NCI-H2107 treated with DMSO at 0.1 percent for 48 hours (cell line): ENCODE data around the gene HAL.

Experiments used
- DNase-seq: peaks from one replicate; lab custom pipeline; 2025; ENCODE audit not compliant: unreplicated experiment; lab: John Stamatoyannopoulos, UW

HAL gene

DNA sequence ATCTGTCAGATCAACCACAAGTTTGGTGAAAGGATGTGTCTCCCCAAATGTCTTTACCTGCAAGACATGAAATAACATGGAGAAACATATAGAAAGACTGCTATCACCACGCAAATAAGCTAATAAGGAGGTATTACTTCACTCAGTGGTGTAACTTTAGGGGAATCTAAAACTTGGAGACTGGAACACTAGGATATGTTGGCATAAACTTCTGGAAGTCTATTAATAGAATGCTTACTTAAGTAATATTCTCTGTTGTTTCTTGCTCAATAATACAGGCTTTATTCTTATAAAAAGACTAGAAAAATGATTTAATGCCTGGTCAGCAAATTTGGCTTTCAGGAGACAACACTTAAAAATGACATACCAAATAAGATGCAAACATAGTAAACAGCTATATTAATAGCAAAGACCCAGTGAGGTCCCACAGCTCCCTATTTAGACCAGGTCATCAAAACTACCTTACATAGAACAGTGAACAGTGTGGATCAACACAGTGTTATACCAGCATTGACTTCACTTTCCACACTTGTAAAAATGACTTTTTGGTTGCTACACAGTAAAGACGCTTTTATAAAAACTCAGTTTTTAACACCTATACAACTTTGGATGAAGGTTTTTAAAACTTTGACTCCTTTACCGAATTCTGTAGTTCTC is 18.9 kb upstream of the HAL start:
- no peak for DNase-seq

GRCh38 chr12:96007729-96008128 is 11.6 kb upstream of the HAL start:
- no peak for DNase-seq

GRCh38 chr12:96006727-96007126 is 10.6 kb upstream of the HAL start:
- DNase-seq = no peak

GRCh38 chr12:96000858-96001257 is 4.7 kb upstream of the HAL start:
- no peak for DNase-seq

DNA sequence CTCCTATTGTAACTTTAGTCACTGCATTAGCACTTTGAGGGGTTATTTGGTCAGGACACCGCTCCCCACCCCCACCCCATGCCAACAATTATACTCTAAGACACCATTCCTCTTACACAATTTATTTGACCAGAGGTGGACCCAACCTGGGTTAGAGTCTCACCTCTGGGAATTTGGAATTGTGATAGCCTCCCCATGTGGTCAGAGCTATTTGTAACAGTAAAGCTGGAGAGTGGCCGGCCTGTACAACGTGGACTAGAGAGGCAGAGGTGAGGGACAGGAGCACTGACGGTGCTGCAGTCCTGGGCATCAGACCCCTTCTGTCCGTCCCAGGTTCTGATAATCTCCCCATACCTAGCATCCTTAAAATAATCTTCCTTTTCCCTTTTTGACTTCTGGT is 3.3 kb upstream of the HAL start:
- DNase-seq = no peak

GRCh38 chr12:95998611-95999286 is 2.6 kb upstream of the HAL start:
- DNase-seq = peak; percentile 68

DNA sequence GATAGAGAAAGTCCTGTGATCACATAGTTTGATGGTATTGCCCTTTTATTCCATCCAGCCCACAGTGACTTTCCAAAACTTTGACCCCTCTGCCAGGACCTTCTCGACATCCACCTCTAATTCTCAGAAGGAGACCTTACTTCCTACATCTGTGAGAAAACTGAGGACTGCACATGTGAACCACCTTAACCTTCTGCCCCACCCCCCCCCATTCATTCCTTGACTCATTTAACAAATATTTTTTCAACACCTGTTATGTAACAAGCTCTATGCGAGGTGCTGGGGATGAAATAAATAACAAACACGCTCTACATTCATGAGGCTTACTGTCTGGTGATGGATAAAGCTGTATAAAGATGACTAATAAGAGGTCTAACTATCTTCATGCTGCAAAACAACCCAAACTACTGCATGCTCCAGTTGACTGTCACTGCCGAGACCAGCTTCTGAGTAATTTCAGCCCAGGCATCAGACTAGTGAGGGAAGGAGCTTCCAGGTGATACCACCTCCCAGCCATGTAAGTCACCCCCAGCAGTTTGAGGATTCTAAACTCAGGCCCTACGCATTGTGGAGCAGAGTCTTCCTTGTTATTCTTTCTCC is 1.9 kb upstream of the HAL start:
- no peak for DNase-seq

DNA sequence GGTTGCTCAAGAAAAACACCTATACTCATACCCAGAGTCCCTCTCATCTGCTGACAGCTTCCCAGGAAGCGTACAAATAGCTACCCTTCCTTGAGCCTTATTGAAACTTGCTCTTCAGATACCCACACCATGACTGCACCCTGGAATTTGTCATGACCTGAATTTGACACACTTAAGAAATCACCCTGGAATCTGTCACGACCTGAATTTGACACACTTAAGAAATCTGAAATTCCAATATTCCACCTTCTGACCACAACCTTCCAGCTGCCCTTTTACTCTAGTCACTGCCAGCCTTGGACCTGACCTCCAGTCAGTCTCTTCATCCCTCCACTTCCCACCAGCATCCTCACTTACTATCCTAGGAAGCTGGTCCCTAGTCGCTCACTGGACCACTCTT is 1.1 kb upstream of the HAL start:
- DNase-seq = no peak

DNA sequence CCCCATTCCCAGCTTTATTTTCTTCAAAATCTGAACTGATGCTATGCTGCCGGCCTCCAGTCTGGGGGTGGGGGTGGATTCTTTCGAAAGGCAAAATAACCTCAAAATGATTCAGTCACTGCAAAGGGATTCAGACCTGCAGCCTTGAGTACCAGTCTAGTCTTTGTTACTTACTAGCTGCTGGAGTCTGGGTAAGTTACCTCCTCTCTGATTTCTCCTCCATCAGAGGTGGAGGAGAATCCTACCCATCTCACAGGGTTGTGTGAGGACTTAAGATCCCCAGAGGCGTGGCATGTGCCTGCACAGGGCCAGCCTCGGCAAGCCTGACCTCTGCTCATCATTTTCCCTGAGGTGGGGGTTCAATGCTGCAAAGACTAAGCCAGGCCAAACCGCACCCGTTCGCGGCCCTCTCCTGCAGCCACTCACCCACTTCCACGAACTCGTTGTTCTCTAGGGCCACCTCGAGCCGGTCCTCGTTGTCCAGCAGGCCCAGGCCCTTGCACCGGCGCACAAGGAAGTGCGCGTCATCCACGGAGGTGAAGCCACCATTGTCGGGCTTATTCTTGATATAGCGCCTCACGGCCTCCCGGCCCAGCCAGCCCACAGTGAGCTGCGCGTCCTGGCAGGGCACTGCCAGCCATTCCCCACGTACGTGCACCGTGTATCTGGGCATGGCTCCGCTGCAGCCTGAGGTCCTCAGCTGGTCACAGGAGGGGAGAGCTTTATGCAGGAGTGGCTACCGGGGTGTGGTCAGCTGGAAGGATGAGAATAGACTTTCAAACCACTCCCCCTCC is 709 bp downstream of the HAL start:
- DNase-seq = no peak

GRCh38 chr12:95994476-95994875 is 1.7 kb downstream of the HAL start:
- DNase-seq = no peak

- no peak for DNase-seq
These were observed 2.2 kb downstream of the HAL start for GRCh38 chr12:95993907-95994306.

DNA sequence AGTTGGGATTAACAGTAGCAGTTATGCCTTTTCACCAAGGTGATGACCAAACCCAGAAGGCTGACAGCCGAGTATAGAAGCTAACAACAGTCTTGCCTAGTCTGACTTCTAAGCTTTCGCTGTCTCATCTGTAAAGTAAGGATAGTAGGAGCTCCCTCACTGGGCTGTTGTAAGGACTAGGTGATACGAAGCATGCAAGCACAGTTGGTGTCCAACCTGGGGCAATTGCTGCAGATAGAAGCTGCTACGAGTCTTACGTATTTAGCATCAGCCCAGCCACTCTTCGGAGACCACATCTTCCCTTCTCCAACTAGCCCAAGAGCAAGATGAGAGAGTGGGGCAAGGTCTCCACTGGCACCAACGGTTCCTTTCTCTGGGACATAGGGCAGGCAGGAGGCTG is 6.0 kb downstream of the HAL start:
- no peak for DNase-seq

GRCh38 chr12:95989504-95990123 is 6.5 kb downstream of the HAL start:
- no peak for DNase-seq

DNA sequence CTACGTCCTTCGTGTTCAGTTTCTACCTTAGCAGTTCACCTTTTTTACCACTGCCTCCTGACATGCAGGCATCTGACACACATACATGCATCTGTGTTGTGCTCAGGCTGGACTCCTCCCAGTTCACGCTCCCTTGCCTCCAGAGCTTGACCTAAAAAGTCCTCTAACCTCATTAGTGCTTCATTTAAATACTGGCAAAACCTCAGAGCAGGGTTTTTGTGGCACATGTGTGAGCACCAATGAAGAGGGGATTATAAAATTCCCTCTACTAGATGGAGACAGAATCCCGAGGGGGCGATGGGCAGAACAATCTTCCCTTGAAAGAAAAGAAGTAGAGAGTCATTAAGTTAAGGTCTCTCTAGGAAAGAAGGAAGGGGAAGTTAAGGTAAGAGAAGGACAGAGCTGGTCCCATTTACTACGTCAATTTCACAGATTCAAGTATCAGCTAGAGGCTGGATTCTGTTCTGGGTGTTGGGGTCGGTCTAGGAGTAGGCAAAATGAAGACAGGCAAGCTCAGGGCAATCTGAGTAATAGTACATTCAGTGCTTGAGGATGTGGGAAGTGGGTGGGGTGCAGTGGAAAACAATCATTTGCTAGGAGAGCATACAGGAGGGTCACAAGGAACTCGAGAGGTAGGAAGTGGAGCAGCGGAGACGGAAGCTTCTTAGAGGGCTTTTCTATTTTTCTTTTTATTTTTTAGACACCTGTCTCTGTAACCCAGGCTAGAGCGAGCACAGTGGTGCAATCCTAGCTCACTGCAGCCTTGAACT is 7.5 kb downstream of the HAL start:
- no peak for DNase-seq

DNA sequence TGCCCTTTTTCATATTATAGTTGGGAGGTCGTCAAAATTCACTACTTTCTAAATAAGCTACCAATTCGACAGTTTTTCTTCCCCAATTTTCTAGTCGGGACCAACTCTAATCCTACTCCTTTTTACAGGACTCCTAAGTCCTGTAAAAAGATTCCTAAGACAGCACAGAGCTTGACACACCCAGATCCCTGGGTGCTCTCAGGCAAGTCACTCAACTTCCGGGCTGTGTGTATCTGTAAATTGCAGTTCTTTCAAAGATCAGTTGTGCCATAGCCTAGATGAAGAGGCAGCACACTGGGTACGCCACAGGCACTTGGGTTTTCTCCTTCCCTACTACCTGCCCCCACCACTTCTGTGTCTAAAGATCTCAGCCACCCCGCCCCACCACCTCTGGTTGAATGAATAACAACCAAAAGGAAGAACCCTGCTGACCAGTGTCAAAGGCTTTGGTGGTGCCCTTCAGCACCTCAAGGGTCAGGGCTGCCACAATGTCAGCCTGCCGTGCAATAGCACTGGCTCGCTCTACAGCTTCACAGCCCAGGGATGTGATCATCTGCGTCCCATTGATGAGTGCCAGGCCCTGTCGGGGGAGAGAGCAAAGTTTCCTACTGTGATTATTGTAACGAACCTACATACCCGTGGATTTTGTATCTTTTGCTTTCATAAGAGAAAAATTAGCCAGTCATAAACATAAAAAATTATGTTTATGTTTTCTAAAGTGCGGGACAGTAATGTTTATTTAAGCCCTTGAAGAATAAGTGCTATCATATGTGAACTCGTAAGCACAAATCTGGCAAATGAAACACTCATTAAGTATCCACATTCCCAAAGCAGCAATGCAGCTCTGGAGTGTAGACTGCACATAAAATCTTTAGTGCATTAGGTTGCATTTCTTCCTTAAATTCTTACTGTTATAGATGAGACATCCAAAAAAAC is 9.2 kb downstream of the HAL start:
- no peak for DNase-seq

GRCh38 chr12:95984682-95985081 is 11.5 kb downstream of the HAL start:
- DNase-seq = no peak

DNA sequence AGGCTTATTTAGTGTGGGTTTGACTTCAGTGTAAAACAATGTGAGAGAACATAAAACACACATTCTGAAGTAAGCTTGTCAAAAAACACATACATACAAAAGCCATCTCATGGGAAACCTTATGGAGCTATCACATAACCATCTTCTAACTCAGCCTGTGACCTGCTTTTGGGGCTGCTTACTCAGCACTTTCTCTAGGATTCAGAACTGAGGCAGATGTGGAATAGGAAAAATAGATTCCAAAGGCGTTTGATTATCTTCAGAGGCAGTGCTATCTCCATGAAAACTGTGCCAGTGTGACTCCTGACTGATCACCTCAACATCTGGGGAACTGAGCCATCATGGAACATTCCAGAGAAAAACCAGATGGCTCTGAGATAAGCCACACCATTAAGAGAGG is 13.5 kb downstream of the HAL start:
- DNase-seq = no peak

DNA sequence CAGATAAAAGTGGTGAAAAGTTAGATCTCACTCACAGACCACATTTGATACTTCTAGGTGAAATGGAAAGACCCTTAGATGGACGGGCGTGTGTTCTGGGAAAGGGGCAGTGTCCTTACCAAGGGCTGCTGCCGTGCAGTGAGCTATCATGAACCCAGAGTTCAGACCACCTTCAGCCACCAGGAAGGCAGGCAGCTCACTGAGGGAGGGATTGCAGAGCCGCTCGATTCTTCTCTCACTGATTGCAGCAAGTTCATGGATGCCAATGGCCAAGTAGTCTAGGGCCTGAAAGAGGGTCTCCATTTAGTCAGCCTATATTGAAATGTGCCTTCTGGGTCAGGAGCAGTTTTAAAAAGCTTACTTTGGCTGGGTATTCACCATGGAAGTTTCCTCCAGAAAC is 15.7 kb downstream of the HAL start:
- DNase-seq = no peak

DNA sequence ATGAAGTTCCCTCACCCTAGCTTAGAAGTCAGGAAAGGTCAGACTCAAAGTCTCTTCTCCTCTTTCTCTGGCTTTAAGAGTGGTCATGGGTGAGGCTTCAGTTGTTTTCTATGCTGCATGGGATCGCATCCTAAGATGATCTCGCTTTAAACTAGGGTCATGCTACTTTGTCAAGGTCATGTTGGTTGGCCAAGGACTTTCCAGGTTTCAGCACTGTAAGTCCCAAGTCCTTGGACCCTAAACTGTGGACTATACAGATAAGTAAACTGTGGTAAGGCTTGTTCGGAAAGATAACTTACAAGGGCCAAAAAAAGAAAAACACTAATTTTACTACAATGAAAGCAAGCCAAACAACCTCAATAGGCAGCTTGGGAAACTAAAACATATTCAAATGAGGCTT is 17.4 kb downstream of the HAL start:
- DNase-seq = no peak

DNA sequence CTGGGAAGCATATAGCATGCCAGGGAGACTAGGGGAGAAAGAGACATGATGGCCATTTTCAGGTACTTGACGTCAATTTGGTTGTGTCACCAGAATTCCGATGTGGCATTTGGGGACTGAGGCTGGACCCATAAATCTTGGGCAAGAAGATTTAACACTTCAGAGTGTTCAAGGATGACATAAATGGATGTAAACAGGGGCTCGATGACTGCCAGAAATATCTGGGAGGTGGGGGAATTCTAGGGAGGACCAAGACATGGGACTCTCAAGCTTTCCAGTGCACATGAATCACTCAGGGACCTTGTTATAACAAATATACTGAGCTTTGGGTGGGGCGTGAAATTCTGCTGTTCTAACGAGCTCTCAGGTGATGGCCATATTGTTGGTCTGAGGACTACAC is 17.8 kb downstream of the HAL start:
- no peak for DNase-seq
